ENCODE data around the gene MRS2.

DNA sequence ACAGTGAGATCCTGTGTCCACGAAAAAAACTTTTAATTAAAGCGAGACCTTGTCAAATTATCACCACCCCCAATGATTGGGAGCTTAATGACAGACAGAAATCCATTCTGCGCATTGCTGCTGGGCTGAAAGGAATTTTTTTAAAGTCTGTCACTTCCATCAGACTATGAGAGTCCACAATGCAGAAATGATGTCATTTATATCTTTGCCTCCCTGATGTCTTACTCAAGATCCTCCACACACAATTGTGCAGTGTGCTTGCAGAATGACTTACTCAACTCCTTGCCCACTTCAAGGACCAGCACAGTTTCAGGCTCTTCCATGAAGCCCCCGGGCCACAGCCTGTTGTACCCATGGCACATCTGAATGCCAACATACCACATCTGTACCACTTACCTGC lies 45.7 kb downstream of the MRS2 start:
- TF ChIP-seq, protein P1, sequence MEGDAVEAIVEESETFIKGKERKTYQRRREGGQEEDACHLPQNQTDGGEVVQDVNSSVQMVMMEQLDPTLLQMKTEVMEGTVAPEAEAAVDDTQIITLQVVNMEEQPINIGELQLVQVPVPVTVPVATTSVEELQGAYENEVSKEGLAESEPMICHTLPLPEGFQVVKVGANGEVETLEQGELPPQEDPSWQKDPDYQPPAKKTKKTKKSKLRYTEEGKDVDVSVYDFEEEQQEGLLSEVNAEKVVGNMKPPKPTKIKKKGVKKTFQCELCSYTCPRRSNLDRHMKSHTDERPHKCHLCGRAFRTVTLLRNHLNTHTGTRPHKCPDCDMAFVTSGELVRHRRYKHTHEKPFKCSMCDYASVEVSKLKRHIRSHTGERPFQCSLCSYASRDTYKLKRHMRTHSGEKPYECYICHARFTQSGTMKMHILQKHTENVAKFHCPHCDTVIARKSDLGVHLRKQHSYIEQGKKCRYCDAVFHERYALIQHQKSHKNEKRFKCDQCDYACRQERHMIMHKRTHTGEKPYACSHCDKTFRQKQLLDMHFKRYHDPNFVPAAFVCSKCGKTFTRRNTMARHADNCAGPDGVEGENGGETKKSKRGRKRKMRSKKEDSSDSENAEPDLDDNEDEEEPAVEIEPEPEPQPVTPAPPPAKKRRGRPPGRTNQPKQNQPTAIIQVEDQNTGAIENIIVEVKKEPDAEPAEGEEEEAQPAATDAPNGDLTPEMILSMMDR (IDR thresholded peaks at IDR 0.05 in 4 of 5, conservative IDR thresholded peaks at IDR 0.05 in 1 of 5) = no peak
- TF ChIP-seq POLR2A (IDR thresholded peaks at IDR 0.05) = no peak

Measured in gastrocnemius medialis (tissue), 4 donors.